GM19099 (cell line): ENCODE results near the gene IDS.
"Not testable (repeated sequence)": the region's sequence is repeated elsewhere in the genome, so short reads cannot be mapped to it uniquely, and the experiment has no call there.

Source experiments
- POLR2A ChIP-seq: IDR thresholded peaks from 3 replicates; pipeline ENCODE4 v1.6.1; 2011; ENCODE audit warnings: low read depth; ENCODE audit not compliant: insufficient read length; ENCODE audit errors: extremely low read depth

The IDS gene, protein sequence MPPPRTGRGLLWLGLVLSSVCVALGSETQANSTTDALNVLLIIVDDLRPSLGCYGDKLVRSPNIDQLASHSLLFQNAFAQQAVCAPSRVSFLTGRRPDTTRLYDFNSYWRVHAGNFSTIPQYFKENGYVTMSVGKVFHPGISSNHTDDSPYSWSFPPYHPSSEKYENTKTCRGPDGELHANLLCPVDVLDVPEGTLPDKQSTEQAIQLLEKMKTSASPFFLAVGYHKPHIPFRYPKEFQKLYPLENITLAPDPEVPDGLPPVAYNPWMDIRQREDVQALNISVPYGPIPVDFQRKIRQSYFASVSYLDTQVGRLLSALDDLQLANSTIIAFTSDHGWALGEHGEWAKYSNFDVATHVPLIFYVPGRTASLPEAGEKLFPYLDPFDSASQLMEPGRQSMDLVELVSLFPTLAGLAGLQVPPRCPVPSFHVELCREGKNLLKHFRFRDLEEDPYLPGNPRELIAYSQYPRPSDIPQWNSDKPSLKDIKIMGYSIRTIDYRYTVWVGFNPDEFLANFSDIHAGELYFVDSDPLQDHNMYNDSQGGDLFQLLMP

GRCh38 chrX:149504915-149505651, at the start of gene IDS:
IDS (minus strand) TSS chrX:149505306; CDS start chrX:149505137, 169 bp downstream.
- TF ChIP-seq POLR2A: peak; percentile 92

GRCh38 chrX:149549701-149550100, 44.6 kb upstream of the IDS start, which contains the start of gene HSFX3:
HSFX3 (minus strand) TSS chrX:149549924; CDS start chrX:149549852, 72 bp downstream.
- not testable (repeated sequence) for TF ChIP-seq POLR2A

- TF ChIP-seq POLR2A: no peak
Observed at GRCh38 chrX:149541521-149542047, 36.5 kb upstream of the IDS start.

- peak; percentile 77 for TF ChIP-seq POLR2A
Observed at GRCh38 chrX:149540621-149541520, 35.8 kb upstream of the IDS start, which contains the start of gene EOLA1. EOLA1 (plus strand) TSS chrX:149541012; CDS start chrX:149545631, 4,619 bp downstream.

DNA sequence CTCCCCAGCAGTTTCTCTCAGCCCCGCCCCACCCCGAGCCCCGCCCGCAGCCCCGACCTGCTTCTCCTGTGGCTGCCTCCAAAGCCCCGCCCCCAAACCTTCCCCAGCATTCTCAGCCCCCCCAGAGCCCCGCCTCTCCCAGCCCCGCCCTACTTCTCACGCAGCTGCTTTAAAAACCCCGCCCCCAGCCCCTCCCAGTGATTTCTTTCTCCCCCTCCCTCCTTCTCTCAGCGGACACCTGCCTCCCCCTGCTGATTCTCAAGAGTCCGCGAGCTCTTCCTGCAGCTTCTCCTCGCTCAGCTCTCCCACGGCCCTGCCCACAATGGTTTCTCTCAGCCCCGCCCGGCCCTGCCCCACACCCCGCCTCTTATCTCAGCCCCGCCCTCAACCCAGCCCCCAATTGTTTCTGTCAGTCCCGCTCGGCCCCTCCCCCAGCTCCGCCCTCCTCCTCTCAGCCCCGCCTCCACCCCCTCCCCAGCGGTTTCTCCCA, 35.1 kb upstream of the IDS start:
- TF ChIP-seq POLR2A: no peak

DNA sequence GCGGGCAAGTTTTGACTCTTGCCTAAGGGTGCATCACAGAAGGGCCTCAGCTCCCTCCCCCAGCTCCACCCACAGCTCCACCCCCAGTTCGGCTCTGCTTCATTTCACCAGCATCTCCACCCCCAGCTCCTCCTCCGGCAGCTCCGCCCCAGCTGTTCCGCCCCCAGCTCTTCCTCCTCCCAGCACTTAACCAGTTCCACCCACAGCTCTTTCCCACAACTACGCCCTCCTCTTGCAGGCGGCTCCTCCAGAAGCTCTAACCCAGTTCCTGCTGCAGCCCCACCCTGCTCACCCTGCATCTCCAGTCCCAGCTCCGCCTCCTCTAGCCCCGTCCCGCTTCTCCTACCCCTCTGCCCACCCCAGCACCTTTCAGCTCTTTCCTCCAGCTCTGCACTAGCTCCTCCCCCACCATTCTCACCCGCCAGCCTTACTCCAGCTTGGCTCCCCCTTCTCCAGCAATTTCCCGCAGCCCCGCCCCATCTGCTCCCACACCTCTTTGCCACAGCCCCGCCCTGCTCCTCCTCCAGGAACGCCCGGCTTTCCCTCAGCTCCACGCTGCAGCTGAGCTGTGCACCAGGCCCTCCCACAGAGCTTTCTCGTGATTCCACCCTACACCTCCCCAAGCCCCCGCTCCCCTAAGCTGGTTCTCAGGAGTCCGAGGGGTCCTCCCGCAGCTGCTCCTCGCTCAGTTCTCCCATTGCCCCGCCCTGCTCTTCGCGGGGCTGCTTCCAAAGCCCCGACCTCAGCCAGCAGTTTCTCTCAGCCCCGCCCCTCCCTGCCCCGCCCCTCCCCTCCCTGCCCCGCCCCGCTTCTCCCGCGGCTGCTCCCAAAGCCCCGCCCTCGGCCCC, 34.4 kb upstream of the IDS start:
- peak; percentile 23 for TF ChIP-seq POLR2A

- no peak for TF ChIP-seq POLR2A
Observed at GRCh38 chrX:149531599-149531998, 26.5 kb upstream of the IDS start.

GRCh38 chrX:149528381-149528780, 23.3 kb upstream of the IDS start:
- TF ChIP-seq POLR2A: no peak

DNA sequence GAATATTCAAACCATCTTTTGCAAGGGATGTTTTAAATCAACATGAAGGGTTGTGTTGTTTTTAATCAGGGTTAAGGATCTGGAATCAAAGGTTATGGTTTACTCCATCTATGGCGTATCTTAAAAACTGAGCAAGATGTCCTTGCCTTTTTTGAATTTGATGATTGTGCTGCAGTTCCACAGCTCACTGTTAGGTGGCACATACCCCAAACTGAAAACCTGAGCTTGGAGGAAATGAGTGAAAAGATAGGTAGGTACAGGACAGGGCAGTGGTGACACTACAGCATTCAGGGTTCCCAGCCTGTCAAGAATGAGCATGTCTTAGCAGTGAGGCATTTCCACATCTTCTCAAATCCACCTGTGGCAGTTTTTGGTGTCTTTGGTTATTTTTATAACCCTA, 22.6 kb upstream of the IDS start:
- TF ChIP-seq POLR2A: no peak

DNA sequence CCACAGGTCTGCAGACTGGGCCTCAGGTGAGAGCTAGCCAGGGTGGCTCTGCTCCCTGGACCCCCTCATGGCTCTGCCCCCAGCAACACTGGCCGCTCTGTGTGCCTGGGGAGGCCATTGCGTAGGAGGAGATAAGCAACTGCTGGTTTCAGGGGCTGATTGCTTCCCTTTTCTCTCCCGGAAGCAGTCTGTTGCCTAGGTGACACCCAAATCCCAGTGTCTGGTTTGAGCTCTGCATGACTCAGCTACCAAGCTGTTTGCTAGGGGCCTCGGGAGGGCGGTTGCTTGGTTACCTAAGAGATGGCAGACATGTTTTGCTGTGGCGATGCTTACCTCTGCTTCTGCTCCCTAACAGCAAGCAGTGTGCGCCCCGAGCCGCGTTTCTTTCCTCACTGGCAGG, 20.3 kb upstream of the IDS start:
- peak; percentile 15 for TF ChIP-seq POLR2A

DNA sequence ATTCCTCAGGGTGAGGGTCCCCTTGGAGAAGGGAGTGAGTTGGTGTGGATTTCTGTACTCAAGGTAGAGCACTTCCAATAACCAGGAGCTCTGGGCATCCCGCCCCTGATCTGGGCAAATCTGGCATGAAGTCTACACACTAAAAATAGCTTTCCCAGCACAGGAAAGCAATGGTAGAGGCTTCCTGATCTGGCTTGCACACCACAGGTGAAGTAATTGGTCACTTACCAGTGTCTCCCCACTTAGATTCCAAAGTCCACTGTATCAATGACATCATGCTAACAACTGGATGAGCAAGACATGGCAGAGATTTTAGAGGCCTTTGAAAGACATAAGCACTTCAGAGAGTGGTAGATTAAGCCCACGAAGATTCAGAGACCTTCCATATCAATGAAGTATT, 17.8 kb upstream of the IDS start:
- TF ChIP-seq POLR2A: no peak

DNA sequence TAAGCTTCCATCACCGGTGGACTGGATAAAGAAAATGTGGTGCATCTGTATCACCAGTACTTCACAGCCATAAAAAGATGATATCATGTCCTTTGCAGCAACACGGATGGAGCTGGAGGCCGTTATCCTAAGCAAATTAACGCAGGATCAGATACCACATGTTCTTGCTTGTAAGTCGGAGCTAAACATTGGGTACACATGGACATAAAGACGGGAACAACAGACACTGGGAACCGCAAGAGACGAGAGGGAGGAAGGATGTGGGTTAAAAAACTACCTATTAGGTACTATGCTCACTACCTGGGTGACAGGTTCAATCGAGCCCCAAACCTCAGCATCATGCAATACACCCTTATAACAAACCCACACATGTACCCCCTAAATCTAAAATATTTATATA, 16.3 kb upstream of the IDS start:
- TF ChIP-seq POLR2A: no peak

- no peak for TF ChIP-seq POLR2A
Observed at GRCh38 chrX:149518236-149518635, 13.1 kb upstream of the IDS start.
